Smooth muscle cell (in vitro differentiated cells): ENCODE measurements around the gene DPCD. TPM values are rescaled to one million over a fixed set of nuclear protein-coding genes. Genes with fewer than 3 reads are reported as not detected.

Source experiments
- DNase-seq: peaks from one replicate; lab custom pipeline; 2025; ENCODE audit not compliant: unreplicated experiment; lab: John Stamatoyannopoulos, UW
- H2AFZ ChIP-seq: fragments of 200-600 bp; sonication (generic); 2 replicates; pipeline ENCODE4 v1.6.0; 2016; ENCODE audit warnings: antibody characterized with exemption, low read depth, mild to moderate bottlenecking
- H3F3A ChIP-seq: fragments of 200-600 bp; sonication (generic); 2 replicates; pipeline ENCODE4 v1.6.0; 2017; ENCODE audit warnings: antibody characterized with exemption, low read depth
- H3K27ac ChIP-seq: fragments of 200-600 bp; sonication (generic); 2 replicates; pipeline ENCODE4 v1.5.1; 2016; ENCODE audit warnings: low read depth, mild to moderate bottlenecking
- H3K27me3 ChIP-seq: fragments of 200-600 bp; sonication (generic); 2 replicates; pipeline ENCODE4 v1.6.1; 2016; ENCODE audit warnings: low read depth, mild to moderate bottlenecking
- H3K36me3 ChIP-seq: fragments of 200-600 bp; sonication (generic); 2 replicates; pipeline ENCODE4 v1.5.1; 2016; ENCODE audit warnings: low read depth
- H3K4me1 ChIP-seq: fragments of 200-600 bp; sonication (generic); 2 replicates; pipeline ENCODE4 v1.5.1; 2016; ENCODE audit warnings: low read depth
- H3K4me2 ChIP-seq: fragments of 200-600 bp; sonication (generic); 2 replicates; pipeline ENCODE4 v1.6.0; 2016; ENCODE audit warnings: mild to moderate bottlenecking
- H3K4me3 ChIP-seq: fragments of 200-600 bp; sonication (generic); 2 replicates; pipeline ENCODE4 v1.5.1; 2016; ENCODE audit warnings: mild to moderate bottlenecking
- H3K79me2 ChIP-seq: fragments of 200-600 bp; sonication (generic); 2 replicates; pipeline ENCODE4 v1.6.0; 2016; ENCODE audit warnings: low read depth, mild to moderate bottlenecking
- H3K9ac ChIP-seq: fragments of 200-600 bp; sonication (generic); 2 replicates; pipeline ENCODE4 v1.6.0; 2016; ENCODE audit warnings: low read depth
- H3K9me3 ChIP-seq: fragments of 200-600 bp; sonication (generic); replicated peaks from 2 replicates; pipeline ENCODE4 v1.5.1; 2016; ENCODE audit warnings: low read depth
- H4K20me1 ChIP-seq: fragments of 200-600 bp; sonication (generic); 2 replicates; pipeline ENCODE4 v1.6.0; 2016; ENCODE audit warnings: low read depth
- WGBS: methylation state at CpG from one replicate; pipeline ENCODE4 v1.1.7; 2016; ENCODE audit warnings: low lambda C conversion rate; 5-methylcytosine and 5-hydroxymethylcytosine counted together
- polyA plus RNA-seq: library from polyadenylated mRNA; unstranded; fragments of >200 nt; fragmentation: Nextera tagmentation; extraction: Ambion mirVana; gene quantifications from 2 replicates; pipeline ENCODE4 v1.2.1, GENCODE V29; 2016
- total RNA-seq: library from RNA; depleted of rRNA; stranded (reverse); fragments of >200 nt; gene quantifications from 2 replicates; pipeline ENCODE4 v1.2.3, GENCODE V29; 2014
- TF ChIP-seq, protein P1 (sequence below): fragments of 200-600 bp; sonication (generic); IDR thresholded peaks from 2 replicates; pipeline ENCODE4 v1.5.1; 2017; ENCODE audit warnings: borderline replicate concordance, mild to moderate bottlenecking, antibody characterized with exemption; ENCODE audit not compliant: insufficient read depth, poor library complexity, severe bottlenecking

DPCD gene
- total and polyA plus RNA-seq, 2 experiments from 2014 or later, result 116 to 150 TPM

DNA sequence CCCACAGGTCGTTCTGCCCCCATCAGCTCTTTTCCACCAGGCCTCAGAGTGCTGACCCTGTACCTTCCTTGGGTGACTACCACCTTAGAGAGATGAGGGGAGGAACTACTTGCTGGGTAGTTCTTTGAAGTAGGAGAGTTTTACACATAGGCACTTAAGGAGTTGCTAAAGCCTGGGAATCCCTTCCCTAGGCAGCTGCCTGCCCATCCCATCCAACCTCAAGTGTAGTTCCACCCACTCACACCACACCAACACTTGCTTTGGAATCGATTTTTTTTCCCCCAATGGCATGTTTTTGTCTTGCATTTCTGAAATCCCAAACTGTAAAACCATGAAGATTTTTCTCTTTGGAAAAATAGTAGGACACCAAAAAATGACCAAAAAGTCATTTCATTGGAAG, 59.1 kb downstream of the DPCD start:
- TF ChIP-seq, protein P1, sequence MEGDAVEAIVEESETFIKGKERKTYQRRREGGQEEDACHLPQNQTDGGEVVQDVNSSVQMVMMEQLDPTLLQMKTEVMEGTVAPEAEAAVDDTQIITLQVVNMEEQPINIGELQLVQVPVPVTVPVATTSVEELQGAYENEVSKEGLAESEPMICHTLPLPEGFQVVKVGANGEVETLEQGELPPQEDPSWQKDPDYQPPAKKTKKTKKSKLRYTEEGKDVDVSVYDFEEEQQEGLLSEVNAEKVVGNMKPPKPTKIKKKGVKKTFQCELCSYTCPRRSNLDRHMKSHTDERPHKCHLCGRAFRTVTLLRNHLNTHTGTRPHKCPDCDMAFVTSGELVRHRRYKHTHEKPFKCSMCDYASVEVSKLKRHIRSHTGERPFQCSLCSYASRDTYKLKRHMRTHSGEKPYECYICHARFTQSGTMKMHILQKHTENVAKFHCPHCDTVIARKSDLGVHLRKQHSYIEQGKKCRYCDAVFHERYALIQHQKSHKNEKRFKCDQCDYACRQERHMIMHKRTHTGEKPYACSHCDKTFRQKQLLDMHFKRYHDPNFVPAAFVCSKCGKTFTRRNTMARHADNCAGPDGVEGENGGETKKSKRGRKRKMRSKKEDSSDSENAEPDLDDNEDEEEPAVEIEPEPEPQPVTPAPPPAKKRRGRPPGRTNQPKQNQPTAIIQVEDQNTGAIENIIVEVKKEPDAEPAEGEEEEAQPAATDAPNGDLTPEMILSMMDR, result no peak
- no peaks in the 10 kb centered on the region for H3K9me3 ChIP-seq
- H3K9ac ChIP-seq, result no peak overlapping the region
- H4K20me1 ChIP-seq, result peaks cover 27% of the 10 kb centered on the region
- peaks cover 33% of the 10 kb centered on the region for H3K4me1 ChIP-seq
- H2AFZ ChIP-seq, result no peak overlapping the region
- no peak for DNase-seq
- H3K27ac ChIP-seq, result no peak overlapping the region
- no peak overlapping the region for H3K4me2 ChIP-seq
- no peak overlapping the region for H3K4me3 ChIP-seq
- 92% methylated on average over 2 of the region's 2 CpGs for WGBS
- no peaks in the 10 kb centered on the region for H3K27me3 ChIP-seq
- H3F3A ChIP-seq, result no peaks in the 10 kb centered on the region
- H3K79me2 ChIP-seq, result no peaks in the 10 kb centered on the region
- no peaks in the 10 kb centered on the region for H3K36me3 ChIP-seq

DNA sequence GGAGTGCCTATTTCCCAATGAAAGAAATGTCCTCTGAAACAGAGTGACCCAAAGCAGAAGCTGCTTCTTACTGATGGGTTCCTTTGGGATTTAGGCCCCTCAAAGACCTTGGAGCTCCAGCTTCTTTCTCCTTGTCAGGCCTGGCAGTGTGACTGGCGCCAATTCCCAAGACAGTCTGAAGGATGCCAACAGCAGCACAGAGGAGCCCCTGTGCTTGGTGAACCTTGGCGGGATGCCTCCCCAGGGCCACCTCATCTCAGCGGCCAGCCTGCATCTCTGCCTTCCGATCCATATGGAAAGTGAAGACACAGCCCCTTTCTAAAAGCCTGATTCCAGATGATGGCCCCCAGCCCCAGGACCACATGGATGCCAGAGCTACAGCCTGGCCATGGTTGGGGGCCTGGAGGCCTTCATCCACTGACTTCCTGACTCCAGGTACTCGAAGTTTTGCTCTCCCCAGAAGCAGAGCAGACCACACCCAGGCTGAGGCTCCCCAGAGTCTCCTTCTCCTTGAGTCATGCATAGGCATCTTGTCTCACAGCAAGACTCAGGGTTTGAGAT, 61.5 kb downstream of the DPCD start:
- peaks cover 21% of the 10 kb centered on the region for H4K20me1 ChIP-seq
- no peak overlapping the region for H3K4me2 ChIP-seq
- H3K27me3 ChIP-seq, result no peaks in the 10 kb centered on the region
- H3F3A ChIP-seq, result no peaks in the 10 kb centered on the region
- no peaks in the 10 kb centered on the region for H3K9me3 ChIP-seq
- no peak overlapping the region for H3K4me3 ChIP-seq
- H3K79me2 ChIP-seq, result no peaks in the 10 kb centered on the region
- TF ChIP-seq, protein P1, result no peak
- H2AFZ ChIP-seq, result no peak overlapping the region
- H3K4me1 ChIP-seq, result peaks cover 29% of the 10 kb centered on the region
- no peak for DNase-seq
- no peaks in the 10 kb centered on the region for H3K36me3 ChIP-seq
- no peak overlapping the region for H3K9ac ChIP-seq
- no peak overlapping the region for H3K27ac ChIP-seq
- 93% methylated on average over 5 of the region's 5 CpGs for WGBS

DNA sequence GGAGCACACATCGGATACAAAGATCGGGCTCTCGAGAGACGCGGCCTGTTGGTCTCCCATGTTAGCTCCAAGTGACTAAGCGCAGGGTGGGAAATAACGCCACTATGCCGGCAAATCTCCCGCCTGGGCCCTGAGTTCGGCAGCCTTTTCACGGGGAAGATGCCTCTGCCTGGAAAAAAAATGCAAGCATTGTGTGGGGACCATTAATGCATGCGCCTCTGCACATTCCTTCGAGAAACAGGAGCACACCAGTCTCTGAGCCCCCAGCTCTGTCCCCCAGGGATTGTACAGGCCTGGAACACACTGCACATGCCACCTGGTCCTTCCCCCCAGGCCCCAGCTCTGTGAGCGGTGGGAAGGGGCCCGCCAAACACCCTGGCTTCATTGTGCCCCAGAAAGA, 62.7 kb downstream of the DPCD start:
- Histone ChIP-seq H3K9ac (no peak overlapping the region), H3K4me2 (no peak overlapping the region), H3K9me3 (no peaks in the 10 kb centered on the region), H3K36me3 (peaks cover 4% of the 10 kb centered on the region), H2AFZ (no peak overlapping the region), H3K27me3 (no peaks in the 10 kb centered on the region), H3K27ac (no peak overlapping the region), H3K4me3 (no peak overlapping the region), H3F3A (no peaks in the 10 kb centered on the region), H4K20me1 (peaks cover 17% of the 10 kb centered on the region), H3K4me1 (peaks cover 25% of the 10 kb centered on the region), H3K79me2 (no peaks in the 10 kb centered on the region)
- TF ChIP-seq, protein P1, result no peak
- WGBS, result 91% methylated on average over 15 of the region's 15 CpGs
- DNase-seq, result no peak

DNA sequence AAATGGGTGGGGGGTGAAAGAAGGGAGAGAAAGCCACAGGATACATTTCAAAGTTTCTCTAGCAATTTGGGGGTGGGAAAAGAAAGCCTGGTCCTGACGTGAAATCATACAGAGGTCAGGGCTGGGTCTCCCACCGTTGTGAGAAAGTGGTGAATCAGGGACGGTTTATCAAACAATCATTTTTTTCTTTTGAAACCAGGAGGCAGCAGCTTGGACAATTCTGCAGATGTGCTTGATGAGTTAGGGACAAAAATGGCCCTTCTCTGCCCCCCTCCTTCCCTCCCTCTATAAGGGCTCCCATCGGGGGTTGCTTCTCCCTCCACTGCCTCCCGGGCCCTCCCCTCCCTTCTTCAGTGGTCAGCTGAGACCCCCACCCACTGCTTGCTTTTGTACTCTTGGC, 63.2 kb downstream of the DPCD start:
- no peak overlapping the region for H3K4me3 ChIP-seq
- TF ChIP-seq, protein P1, result no peak
- no peaks in the 10 kb centered on the region for H3F3A ChIP-seq
- H3K79me2 ChIP-seq, result no peaks in the 10 kb centered on the region
- H3K36me3 ChIP-seq, result peaks cover 4% of the 10 kb centered on the region
- 92% methylated on average over 5 of the region's 5 CpGs for WGBS
- no peaks in the 10 kb centered on the region for H3K27me3 ChIP-seq
- no peak overlapping the region for H3K4me2 ChIP-seq
- H3K9me3 ChIP-seq, result no peaks in the 10 kb centered on the region
- peaks cover 22% of the 10 kb centered on the region for H4K20me1 ChIP-seq
- H3K4me1 ChIP-seq, result peaks cover 25% of the 10 kb centered on the region
- H2AFZ ChIP-seq, result no peak overlapping the region
- H3K9ac ChIP-seq, result no peak overlapping the region
- no peak for DNase-seq
- H3K27ac ChIP-seq, result no peak overlapping the region
